H9 (cell line): ENCODE measurements around the gene PTGES3L. TPM values are rescaled to one million over a fixed set of nuclear protein-coding genes. Genes with fewer than 3 reads are reported as not detected.

ENCODE experiments used
- DNase-seq: peaks from one replicate; pipeline ENCODE4 v3.0.0-alpha.2; 2017
- H2AFZ ChIP-seq: one replicate; pipeline ENCODE4 v1.6.1; 2013; ENCODE audit warnings: mild to moderate bottlenecking, low read length, control low read depth, moderate library complexity
- H2AK5ac ChIP-seq: 2 replicates; pipeline ENCODE4 v1.6.1; 2013; ENCODE audit warnings: low read length, control low read depth, mixed read lengths; ENCODE audit not compliant: insufficient read length
- H2BK120ac ChIP-seq: one replicate; pipeline ENCODE4 v1.6.1; 2013; ENCODE audit warnings: low read depth, mild to moderate bottlenecking, low read length, control low read depth, inconsistent platforms; ENCODE audit not compliant: poor library complexity, severe bottlenecking
- H2BK12ac ChIP-seq: 2 replicates; pipeline ENCODE4 v1.6.1; 2013; ENCODE audit warnings: low read length, control low read depth, mixed read lengths, low read depth; ENCODE audit not compliant: insufficient read length
- H2BK15ac ChIP-seq: 2 replicates; pipeline ENCODE4 v1.6.1; 2013; ENCODE audit warnings: low read depth, low read length, control low read depth
- H2BK20ac ChIP-seq: one replicate; pipeline ENCODE4 v1.6.1; 2013; ENCODE audit warnings: low read depth, mild to moderate bottlenecking, low read length, control low read depth, inconsistent platforms; ENCODE audit not compliant: poor library complexity, severe bottlenecking
- H2BK5ac ChIP-seq: 2 replicates; pipeline ENCODE4 v1.6.1; 2013; ENCODE audit warnings: low read length, control low read depth, mixed read lengths; ENCODE audit not compliant: insufficient read length
- H3K14ac ChIP-seq: 2 replicates; pipeline ENCODE4 v1.6.1; 2013; ENCODE audit warnings: low read length, control low read depth; ENCODE audit not compliant: insufficient read depth
- H3K18ac ChIP-seq: 2 replicates; pipeline ENCODE4 v1.6.1; 2013; ENCODE audit warnings: low read depth, mild to moderate bottlenecking, mixed read lengths, low read length, control low read depth; ENCODE audit not compliant: insufficient read length
- H3K23ac ChIP-seq: 2 replicates; pipeline ENCODE4 v1.6.1; 2013; ENCODE audit warnings: low read length, control low read depth, mixed read lengths, low read depth; ENCODE audit not compliant: insufficient read length
- H3K23me2 ChIP-seq: 2 replicates; pipeline ENCODE4 v1.6.1; 2013; ENCODE audit warnings: low read depth, mild to moderate bottlenecking, mixed read lengths, low read length, control low read depth; ENCODE audit not compliant: insufficient read length, poor library complexity, severe bottlenecking
- H3K27ac ChIP-seq: 2 replicates; pipeline ENCODE4 v1.5.1; 2013; ENCODE audit warnings: low read length, control low read depth, mixed read lengths, low read depth; ENCODE audit not compliant: insufficient read length
- H3K27me3 ChIP-seq: 2 replicates; pipeline ENCODE4 v1.6.1; 2013; ENCODE audit warnings: low read length, control low read depth, inconsistent platforms; ENCODE audit not compliant: insufficient read depth
- H3K4ac ChIP-seq: 2 replicates; pipeline ENCODE4 v1.6.1; 2013; ENCODE audit warnings: low read depth, mild to moderate bottlenecking, control low read depth, inconsistent platforms, low read length, moderate library complexity
- H3K4me1 ChIP-seq: 2 replicates; pipeline ENCODE4 v1.6.1; 2013; ENCODE audit warnings: low read length, control low read depth, inconsistent platforms; ENCODE audit not compliant: insufficient read depth
- H3K4me2 ChIP-seq: 2 replicates; pipeline ENCODE4 v1.6.1; 2013; ENCODE audit warnings: low read length, control low read depth, mixed read lengths; ENCODE audit not compliant: insufficient read length, insufficient read depth
- H3K56ac ChIP-seq: 2 replicates; pipeline ENCODE4 v1.6.1; 2013; ENCODE audit warnings: low read depth, mild to moderate bottlenecking, mixed read lengths, low read length, control low read depth; ENCODE audit not compliant: insufficient read length
- H3K79me1 ChIP-seq: 2 replicates; pipeline ENCODE4 v1.6.1; 2013; ENCODE audit warnings: low read depth, mild to moderate bottlenecking, moderate library complexity, low read length, control low read depth, inconsistent platforms; ENCODE audit not compliant: insufficient read depth, poor library complexity, severe bottlenecking
- H3K79me2 ChIP-seq: 2 replicates; pipeline ENCODE4 v1.6.1; 2013; ENCODE audit warnings: low read length, control low read depth, inconsistent platforms; ENCODE audit not compliant: insufficient read depth
- H3K9ac ChIP-seq: 2 replicates; pipeline ENCODE4 v1.6.1; 2013; ENCODE audit warnings: low read length, control low read depth, mixed read lengths; ENCODE audit not compliant: insufficient read length; ENCODE audit errors: extremely low read depth
- H3K9me3 ChIP-seq: one replicate; pipeline ENCODE4 v1.6.1; 2013; ENCODE audit warnings: low read depth, low read length, inconsistent platforms; ENCODE audit not compliant: control insufficient read depth
- H3T11ph ChIP-seq: one replicate; pipeline ENCODE4 v1.6.1; 2013; ENCODE audit warnings: mild to moderate bottlenecking, low read length, control low read depth, inconsistent platforms
- H4K20me1 ChIP-seq: one replicate; pipeline ENCODE4 v1.6.1; 2013; ENCODE audit not compliant: control insufficient read depth, insufficient read length, insufficient read depth
- H4K5ac ChIP-seq: 2 replicates; pipeline ENCODE4 v1.6.1; 2013; ENCODE audit warnings: low read depth, mild to moderate bottlenecking, mixed read lengths, low read length, control low read depth; ENCODE audit not compliant: insufficient read length
- H4K8ac ChIP-seq: replicated peaks from 2 replicates; pipeline ENCODE4 v1.6.1; 2013; ENCODE audit warnings: low read length, control low read depth, mixed read lengths, low read depth; ENCODE audit not compliant: insufficient read length
- H4K91ac ChIP-seq: 2 replicates; pipeline ENCODE4 v1.6.1; 2013; ENCODE audit warnings: low read depth, mild to moderate bottlenecking, moderate library complexity, mixed read lengths, low read length, control low read depth; ENCODE audit not compliant: insufficient read length
- H3K27ac Mint-ChIP-seq, 3 experiments: 2 replicates in 2 of 3; 3 replicates in 1 of 3; pipeline ENCODE4 v1.8.0; 2020 to 2021; ENCODE audit warnings: mixed read lengths in 3 of 3, mild to moderate bottlenecking in 1 of 3, moderate library complexity in 1 of 3
- H3K27me3 Mint-ChIP-seq: 2 replicates; pipeline ENCODE4 v1.8.0; 2021; ENCODE audit warnings: low read depth, mild to moderate bottlenecking, moderate library complexity, mixed read lengths
- H3K36me3 Mint-ChIP-seq, 3 experiments: 2 replicates in 2 of 3; 3 replicates in 1 of 3; pipeline ENCODE4 v1.8.0; 2020 to 2021; ENCODE audit warnings: low read depth in 3 of 3, mixed read lengths in 3 of 3; ENCODE audit not compliant: insufficient read depth in 1 of 3
- H3K4me1 Mint-ChIP-seq, 2 experiments: 2 replicates each; pipeline ENCODE4 v1.8.0; 2020; ENCODE audit warnings: mixed read lengths in 2 of 2
- H3K4me3 Mint-ChIP-seq, 2 experiments: 2 replicates in 1 of 2; 3 replicates in 1 of 2; pipeline ENCODE4 v1.8.0; 2020 to 2021; ENCODE audit warnings: mild to moderate bottlenecking in 2 of 2, mixed read lengths in 2 of 2, moderate library complexity in 1 of 2
- H3K9me3 Mint-ChIP-seq, 2 experiments: 2 replicates in 1 of 2; 3 replicates in 1 of 2; pipeline ENCODE4 v1.8.0; 2020; ENCODE audit warnings: mild to moderate bottlenecking in 2 of 2, mixed read lengths in 2 of 2, moderate library complexity in 1 of 2
- CTCF ChIP-seq: fragments of 200-600 bp; sonication (generic); conservative IDR thresholded peaks from 3 replicates; pipeline ENCODE4 v1.8.0; 2021; ENCODE audit warnings: antibody characterized with exemption, mild to moderate bottlenecking
- WGBS: extraction: QIAGEN DNeasy Blood & Tissue Kit; methylation state at CpG from one replicate; pipeline ENCODE4 v1.1.7; 2013; ENCODE audit warnings: missing lambda C conversion rate, low lambda C conversion rate, mixed read lengths; ENCODE audit not compliant: insufficient read length; ENCODE audit errors: extremely low coverage; 5-methylcytosine and 5-hydroxymethylcytosine counted together
- total RNA-seq: library from RNA; stranded (reverse); gene quantifications from 2 replicates; pipeline ENCODE4 v1.2.1, GENCODE V29; 2021

Gene PTGES3L
- total RNA-seq, 1 experiment from 2014 or later, result 4.2 TPM

GRCh38 chr17:42969001-42969581 lies 10.8 kb downstream of the PTGES3L start:
- peaks cover 0 to 5% of the 10 kb centered on the region in 2 experiments; a peak in 1 of 4 replicates for H3K4me1 Mint-ChIP-seq
- H3K56ac ChIP-seq, result no peak overlapping the region
- H4K8ac ChIP-seq, result no peak overlapping the region
- H3K4me3 Mint-ChIP-seq, result no peak overlapping the region
- peak overlapping the region in 1 of 3 experiments; percentile 34; a peak in 1 of 7 replicates for H3K27ac Mint-ChIP-seq
- no peaks in the 10 kb centered on the region for H3K9me3 ChIP-seq
- H2BK15ac ChIP-seq, result no peak overlapping the region
- H3K4me1 ChIP-seq, result no peaks in the 10 kb centered on the region
- H2BK5ac ChIP-seq, result no peak overlapping the region
- H2AK5ac ChIP-seq, result no peak overlapping the region
- no peak overlapping the region for H3K14ac ChIP-seq
- WGBS, result no CpG with 5 or more reads among the region's 5 CpGs
- no peak overlapping the region for H2BK20ac ChIP-seq
- no peak overlapping the region for H3K9ac ChIP-seq
- H2AFZ ChIP-seq, result no peak overlapping the region
- H3K18ac ChIP-seq, result no peak overlapping the region
- DNase-seq, result no peak
- H4K91ac ChIP-seq, result no peak overlapping the region
- no peaks in the 10 kb centered on the region for H3K27me3 ChIP-seq
- no peak overlapping the region for H3T11ph ChIP-seq
- no peak overlapping the region for H2BK12ac ChIP-seq
- H3K27ac ChIP-seq, result no peak overlapping the region
- H3K36me3 Mint-ChIP-seq, result peaks cover 0 to 6% (median 3%) of the 10 kb centered on the region in 3 experiments; a peak in 3 of 7 replicates
- H3K27me3 Mint-ChIP-seq, result no peaks in the 10 kb centered on the region
- no peaks in the 10 kb centered on the region for H3K79me2 ChIP-seq
- H3K23ac ChIP-seq, result no peak overlapping the region
- TF ChIP-seq CTCF, result no peak
- H4K20me1 ChIP-seq, result no peaks in the 10 kb centered on the region
- no peaks in the 10 kb centered on the region for H3K79me1 ChIP-seq
- no peak overlapping the region for H3K4me2 ChIP-seq
- peaks cover 2% of the 10 kb centered on the region for H3K23me2 ChIP-seq
- H2BK120ac ChIP-seq, result no peak overlapping the region
- H4K5ac ChIP-seq, result no peak overlapping the region
- no peak overlapping the region for H3K4ac ChIP-seq
- H3K9me3 Mint-ChIP-seq, result 0 out of 5 replicates have a peak, but pooled peaks cover 0 to 4% of the 10 kb centered on the region in 2 experiments
